GM12892 (cell line): Measurements from ENCODE around the gene NBDY.

Experiments
- POLR2A ChIP-seq: IDR thresholded peaks from 2 replicates; pipeline ENCODE4 v1.6.1; 2011; ENCODE audit warnings: low read depth, low read length, control low read depth
- POLR2AphosphoS5 ChIP-seq: IDR thresholded peaks from 2 replicates; pipeline ENCODE4 v1.6.1; 2011; ENCODE audit warnings: low read depth, low read length, control low read depth
- TAF1 ChIP-seq: IDR thresholded peaks from 2 replicates; pipeline ENCODE4 v1.6.1; 2011; ENCODE audit warnings: low read depth, mild to moderate bottlenecking, control low read depth, low read length, borderline replicate concordance

- TF ChIP-seq POLR2A (no peak), POLR2AphosphoS5 (no peak), TAF1 (no peak)
These were observed 69.3 kb downstream of the NBDY start for GRCh38 chrX:56798339-56798711.
